ENCODE results near the gene MEGF10.

GRCh38 chr5:127256886-127257597, 33.6 kb upstream of the MEGF10 start:
- no peak for TF ChIP-seq CTCF (IDR thresholded peaks at IDR 0.05; ENCODE audit: borderline replicate concordance, extremely low read depth, low read length, poor library complexity, severe bottlenecking)
- TF ChIP-seq EZH2 (IDR thresholded peaks at IDR 0.05; ENCODE audit: borderline replicate concordance, low read depth, low read length, severe bottlenecking) = no peak
